Prostate gland (tissue), 2 donors: ENCODE results near the gene SRRM3.

Experiments used
- CTCF ChIP-seq, 4 experiments: fragments of 200-600 bp in 2 of 4; fragments of 450-650 bp in 2 of 4; sonication (generic) in 2 of 4; IDR thresholded peaks; 1 replicate in 3 of 4; 2 replicates in 1 of 4; pipeline ENCODE4 v1.5.1; 2016 to 2019; ENCODE audit warnings: antibody characterized with exemption in 4 of 4, mild to moderate bottlenecking in 2 of 4, moderate library complexity in 2 of 4
- POLR2A ChIP-seq: fragments of 450-650 bp; IDR thresholded peaks from one replicate; pipeline ENCODE4 v1.6.1; 2016; ENCODE audit warnings: antibody characterized with exemption, mild to moderate bottlenecking

GRCh38 chr7:76257973-76258372, 56.3 kb downstream of the SRRM3 start:
- TF ChIP-seq CTCF (IDR thresholded peaks at IDR 0.05) (no peak), POLR2A (no peak)
